ENCODE results near the gene ADAMTS3. TPM values are rescaled to one million over a fixed set of nuclear protein-coding genes. Genes with fewer than 3 reads are reported as not detected.

ADAMTS3 gene
- total RNA-seq, 1 donor from 2014 or later, result 2.7 TPM

- Mint-ChIP-seq H3K9me3 (no peaks in the 10 kb centered on the region), H3K4me3 (no peak overlapping the region), H3K27ac (ENCODE audit: unreplicated experiment) (no peak overlapping the region), H3K36me3 (ENCODE audit: low read depth) (no peaks in the 10 kb centered on the region), H3K4me1 (no peaks in the 10 kb centered on the region), H3K27me3 (ENCODE audit: low read depth) (no peaks in the 10 kb centered on the region)
- no peak for DNase-seq (ENCODE audit: low read depth, low spot score)
- TF ChIP-seq CTCF (conservative IDR thresholded peaks at IDR 0.05), result no peak
These were observed 194.9 kb downstream of the ADAMTS3 start for GRCh38 chr4:72374159-72374558.

- Mint-ChIP-seq H3K36me3 (ENCODE audit: low read depth) (no peaks in the 10 kb centered on the region), H3K27ac (ENCODE audit: unreplicated experiment) (no peak overlapping the region), H3K9me3 (peaks cover 3% of the 10 kb centered on the region), H3K4me1 (peaks cover 10% of the 10 kb centered on the region), H3K27me3 (ENCODE audit: low read depth) (no peaks in the 10 kb centered on the region), H3K4me3 (no peak overlapping the region)
- DNase-seq (ENCODE audit: low read depth, low spot score), result no peak
- no peak for TF ChIP-seq CTCF (conservative IDR thresholded peaks at IDR 0.05)
These were observed 202.4 kb downstream of the ADAMTS3 start for GRCh38 chr4:72366601-72367000.

GRCh38 chr4:72365981-72366380, 203.0 kb downstream of the ADAMTS3 start:
- Mint-ChIP-seq H3K27me3 (ENCODE audit: low read depth) (no peaks in the 10 kb centered on the region), H3K36me3 (ENCODE audit: low read depth) (no peaks in the 10 kb centered on the region), H3K4me3 (no peak overlapping the region), H3K9me3 (peaks cover 3% of the 10 kb centered on the region), H3K27ac (ENCODE audit: unreplicated experiment) (no peak overlapping the region), H3K4me1 (peaks cover 10% of the 10 kb centered on the region)
- DNase-seq (ENCODE audit: low read depth, low spot score), result no peak
- no peak for TF ChIP-seq CTCF (conservative IDR thresholded peaks at IDR 0.05)

- H3K36me3 Mint-ChIP-seq (ENCODE audit: low read depth), result no peaks in the 10 kb centered on the region
- peaks cover 3% of the 10 kb centered on the region for H3K9me3 Mint-ChIP-seq
- no peak overlapping the region for H3K4me3 Mint-ChIP-seq
- no peak overlapping the region for H3K27ac Mint-ChIP-seq (ENCODE audit: unreplicated experiment)
- DNase-seq (ENCODE audit: low read depth, low spot score), result no peak
- peaks cover 10% of the 10 kb centered on the region for H3K4me1 Mint-ChIP-seq
- no peak for TF ChIP-seq CTCF (conservative IDR thresholded peaks at IDR 0.05)
- H3K27me3 Mint-ChIP-seq (ENCODE audit: low read depth), result no peaks in the 10 kb centered on the region
These were observed 204.0 kb downstream of the ADAMTS3 start for GRCh38 chr4:72365016-72365415.

GRCh38 chr4:72360075-72360474, 208.9 kb downstream of the ADAMTS3 start:
- no peak overlapping the region for H3K4me3 Mint-ChIP-seq
- no peak for DNase-seq (ENCODE audit: low read depth, low spot score)
- no peaks in the 10 kb centered on the region for H3K9me3 Mint-ChIP-seq
- H3K27ac Mint-ChIP-seq (ENCODE audit: unreplicated experiment), result no peak overlapping the region
- H3K27me3 Mint-ChIP-seq (ENCODE audit: low read depth), result no peaks in the 10 kb centered on the region
- TF ChIP-seq CTCF (conservative IDR thresholded peaks at IDR 0.05), result no peak
- no peaks in the 10 kb centered on the region for H3K36me3 Mint-ChIP-seq (ENCODE audit: low read depth)
- no peaks in the 10 kb centered on the region for H3K4me1 Mint-ChIP-seq

- no peak for DNase-seq (ENCODE audit: low read depth, low spot score)
- Mint-ChIP-seq H3K4me1 (no peaks in the 10 kb centered on the region), H3K27ac (ENCODE audit: unreplicated experiment) (no peak overlapping the region), H3K27me3 (ENCODE audit: low read depth) (no peaks in the 10 kb centered on the region), H3K9me3 (no peaks in the 10 kb centered on the region), H3K36me3 (ENCODE audit: low read depth) (no peaks in the 10 kb centered on the region), H3K4me3 (no peak overlapping the region)
- no peak for TF ChIP-seq CTCF (conservative IDR thresholded peaks at IDR 0.05)
These were observed 210.5 kb downstream of the ADAMTS3 start for GRCh38 chr4:72358483-72358882.
